SU-DHL-6 (cell line): ENCODE data around the gene EEPD1.
"Not testable (repeated sequence)": the region's sequence is repeated elsewhere in the genome, so short reads cannot be mapped to it uniquely, and the experiment has no call there.

Experiments
- H2AFZ ChIP-seq: fragments of 200-600 bp; sonication (generic); 2 replicates; pipeline ENCODE4 v1.6.1; 2014; ENCODE audit warnings: low read depth, mild to moderate bottlenecking, moderate library complexity, mixed read lengths, antibody characterized with exemption, low read length; ENCODE audit not compliant: severe bottlenecking
- H3F3A ChIP-seq: fragments of 200-600 bp; shearing (Covaris generic); 2 replicates; pipeline ENCODE4 v1.6.0; 2016; ENCODE audit warnings: antibody characterized with exemption, mild to moderate bottlenecking; ENCODE audit not compliant: insufficient read depth
- H3K27ac ChIP-seq: fragments of 200-600 bp; sonication (generic); 2 replicates; pipeline ENCODE4 v1.5.1; 2016; ENCODE audit warnings: low read depth, mild to moderate bottlenecking, low read length, moderate library complexity, mixed read lengths
- H3K27me3 ChIP-seq: fragments of 200-600 bp; sonication (generic), shearing (Covaris generic); 2 replicates; pipeline ENCODE4 v1.6.0; 2014; ENCODE audit warnings: mild to moderate bottlenecking, low read length
- H3K36me3 ChIP-seq: fragments of 200-600 bp; sonication (generic); 2 replicates; pipeline ENCODE4 v1.6.1; 2014; ENCODE audit warnings: mild to moderate bottlenecking, low read length, mixed read lengths
- H3K4me2 ChIP-seq: fragments of 300-600, 200-600 bp; shearing (Covaris generic), sonication (generic); 2 replicates; pipeline ENCODE4 v1.6.0; 2014; ENCODE audit warnings: low read length, low read depth, mild to moderate bottlenecking; ENCODE audit not compliant: poor library complexity, severe bottlenecking
- H3K4me3 ChIP-seq: fragments of 200-600 bp; sonication (generic); 2 replicates; pipeline ENCODE4 v1.5.1; 2014; ENCODE audit warnings: antibody characterized with exemption, low read length, mild to moderate bottlenecking, mixed read lengths; ENCODE audit not compliant: insufficient read depth, poor library complexity, severe bottlenecking
- H3K79me2 ChIP-seq: fragments of 200-600 bp; sonication (generic); 2 replicates; pipeline ENCODE4 v1.6.1; 2014; ENCODE audit warnings: mild to moderate bottlenecking, low read length, moderate library complexity; ENCODE audit not compliant: insufficient read depth
- H3K9ac ChIP-seq: fragments of 200-600 bp; sonication (generic); 2 replicates; pipeline ENCODE4 v1.7.0; 2014; ENCODE audit warnings: mild to moderate bottlenecking, low read length
- H3K9me2 ChIP-seq: fragments of 200-600 bp; sonication (generic); replicated peaks from 2 replicates; pipeline ENCODE4 v1.6.1; 2014; ENCODE audit warnings: low read length; ENCODE audit not compliant: insufficient read depth
- H3K9me3 ChIP-seq: fragments of 200-600 bp; sonication (generic); 2 replicates; pipeline ENCODE4 v1.6.1; 2014; ENCODE audit warnings: low read length, mixed read lengths; ENCODE audit not compliant: insufficient read depth
- H4K20me1 ChIP-seq: fragments of 200-600 bp; sonication (generic); 2 replicates; pipeline ENCODE4 v1.6.1; 2014; ENCODE audit warnings: low read depth, mild to moderate bottlenecking, antibody characterized with exemption, low read length, moderate library complexity, mixed read lengths
- CTCF ChIP-seq: fragments of 200-600 bp; sonication (generic); IDR thresholded peaks from one replicate; pipeline ENCODE4 v1.5.1; 2017; ENCODE audit warnings: antibody characterized with exemption, mild to moderate bottlenecking, low read length, moderate library complexity; ENCODE audit not compliant: insufficient read depth, poor library complexity, severe bottlenecking
- EZH2phosphoT487 ChIP-seq: fragments of 200-600 bp; sonication (generic), shearing (Covaris generic); conservative IDR thresholded peaks from 2 replicates; pipeline ENCODE4 v1.6.1; 2018; ENCODE audit warnings: mild to moderate bottlenecking, antibody characterized with exemption, low read length, moderate library complexity, mixed read lengths

Gene EEPD1

GRCh38 chr7:36152756-36153570 lies at the start of gene EEPD1:
TSS of gene EEPD1 (plus strand) at chr7:36153254. CDS start at chr7:36154325, 1,071 bp downstream.
- H3K36me3 ChIP-seq: peaks cover 18% of the 10 kb centered on the region
- no peak for TF ChIP-seq CTCF
- TF ChIP-seq EZH2phosphoT487: no peak
- peak within 1 kb of the TSS; percentile 60 for H2AFZ ChIP-seq
- no peaks in the 10 kb centered on the region for H3K9me2 ChIP-seq
- H3K27ac ChIP-seq: peak within 1 kb of the TSS; percentile 66
- H3F3A ChIP-seq: no peaks in the 10 kb centered on the region
- no peaks in the 10 kb centered on the region for H3K9me3 ChIP-seq
- H3K9ac ChIP-seq: peak within 1 kb of the TSS; percentile 78
- H4K20me1 ChIP-seq: peaks cover 12% of the 10 kb centered on the region; the same call in 1 of the 2 replicates
- peak within 1 kb of the TSS; percentile 82 for H3K4me2 ChIP-seq
- H3K27me3 ChIP-seq: no peaks in the 10 kb centered on the region
- H3K4me3 ChIP-seq: peak within 1 kb of the TSS; percentile 76
- H3K79me2 ChIP-seq: peaks cover 49% of the 10 kb centered on the region

- no peaks in the 10 kb centered on the region for H3K79me2 ChIP-seq
- H4K20me1 ChIP-seq: no peaks in the 10 kb centered on the region
- H2AFZ ChIP-seq: no peak overlapping the region
- no peak overlapping the region for H3K4me3 ChIP-seq
- H3K9ac ChIP-seq: no peak overlapping the region
- H3K4me2 ChIP-seq: no peak overlapping the region
- H3K9me3 ChIP-seq: peaks cover 6% of the 10 kb centered on the region; the same call in 1 of the 2 replicates
- H3K27me3 ChIP-seq: no peaks in the 10 kb centered on the region
- no peaks in the 10 kb centered on the region for H3K9me2 ChIP-seq
- TF ChIP-seq CTCF (no peak), EZH2phosphoT487 (no peak)
- no peak overlapping the region for H3K27ac ChIP-seq
- H3K36me3 ChIP-seq: no peaks in the 10 kb centered on the region
- H3F3A ChIP-seq: no peaks in the 10 kb centered on the region
These were observed 49.1 kb upstream of the EEPD1 start for GRCh38 chr7:36103837-36104561.

DNA sequence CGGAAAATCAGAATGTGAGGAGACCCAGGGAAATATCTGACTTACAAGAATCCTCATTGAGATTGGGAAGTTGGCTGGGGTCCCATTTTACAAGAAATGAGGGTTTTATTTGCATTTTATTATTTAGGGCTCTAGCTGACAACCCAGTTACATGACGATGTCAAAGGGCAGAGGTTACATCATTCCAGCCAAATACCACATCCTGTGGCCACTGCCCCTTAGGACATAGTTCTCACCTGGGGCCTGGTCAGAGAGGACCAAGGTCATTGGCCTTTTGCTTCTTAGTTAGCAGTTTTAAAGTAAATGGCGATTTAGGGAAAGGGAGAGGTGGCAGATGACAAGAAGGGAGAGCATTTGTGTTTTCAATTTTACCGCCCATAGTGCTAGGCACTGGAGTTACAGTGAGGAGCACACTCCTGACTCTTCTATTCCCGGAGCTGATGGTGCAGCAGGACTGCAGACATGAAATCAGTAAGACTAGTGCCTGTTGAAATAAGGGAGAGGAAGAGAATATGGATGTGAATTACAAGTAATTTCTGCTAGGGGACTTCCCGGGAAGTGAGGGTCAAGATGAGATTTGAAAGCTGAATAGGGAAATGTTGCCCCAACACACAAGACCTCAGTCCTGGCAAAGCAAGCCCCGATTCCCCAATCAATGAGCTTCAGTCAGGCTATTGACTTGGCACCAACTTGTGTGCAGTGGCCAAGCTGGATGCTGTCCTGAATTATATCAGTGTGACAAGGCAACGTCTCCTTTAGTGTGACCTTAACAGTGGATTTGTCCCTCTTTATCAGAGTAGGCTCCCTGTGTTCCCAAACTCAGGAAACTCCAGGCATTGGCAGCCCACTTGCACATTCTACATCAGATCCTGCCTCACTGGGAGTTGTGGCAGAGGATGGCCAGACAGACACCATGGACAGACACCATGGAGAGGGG lies 45.8 kb upstream of the EEPD1 start:
- not testable (repeated sequence) for H2AFZ ChIP-seq, H3K27me3 ChIP-seq, H3K9me3 ChIP-seq, H3K9me2 ChIP-seq, H3F3A ChIP-seq, H3K4me3 ChIP-seq, H4K20me1 ChIP-seq, H3K27ac ChIP-seq, H3K9ac ChIP-seq, H3K4me2 ChIP-seq, H3K79me2 ChIP-seq, H3K36me3 ChIP-seq
